CD4-positive, alpha-beta memory T cell (primary cell): ENCODE measurements around the gene PRELID3B. TPM values are rescaled to one million over a fixed set of nuclear protein-coding genes. Genes with fewer than 3 reads are reported as not detected.

Experiments
- CTCF ChIA-PET: fragments of 350-600 bp; sonication (Branson Sonifier 250); formaldehyde crosslinking; loops from one replicate; lab custom pipeline; 2021; ENCODE audit warnings: inconsistent platforms; ENCODE audit not compliant: partially characterized antibody; lab: Charles Lee
- POLR2A ChIA-PET: fragments of 350-600 bp; sonication (Branson Sonifier 250); formaldehyde crosslinking; loops from one replicate; lab custom pipeline; 2021; ENCODE audit not compliant: partially characterized antibody; lab: Charles Lee
- DNase-seq, 5 donors: peaks; one replicate each; pipeline versions ENCODE4 v3.0.0 to v3.0.0-alpha.2; 2020 to 2022; ENCODE audit warnings: mixed read lengths in 1 of 5
- H3K27ac ChIP-seq: one replicate; pipeline ENCODE4 v1.7.0; 2013; ENCODE audit warnings: low read depth, low read length
- H3K27me3 ChIP-seq: 2 replicates; pipeline ENCODE4 v1.7.0; 2013; ENCODE audit warnings: mild to moderate bottlenecking, low read length, moderate library complexity; ENCODE audit not compliant: insufficient read depth
- H3K36me3 ChIP-seq: 2 replicates; pipeline ENCODE4 v1.7.0; 2013; ENCODE audit warnings: mild to moderate bottlenecking, low read length, moderate library complexity; ENCODE audit not compliant: insufficient read depth
- H3K4me1 ChIP-seq: 2 replicates; pipeline ENCODE4 v1.7.0; 2013; ENCODE audit warnings: mild to moderate bottlenecking, low read length, moderate library complexity; ENCODE audit not compliant: insufficient read depth
- H3K4me3 ChIP-seq, 2 donors: one replicate each; pipeline ENCODE4 v1.7.0; 2013; ENCODE audit warnings: low read length in 2 of 2, mild to moderate bottlenecking in 1 of 2
- H3K9me3 ChIP-seq, 2 donors: one replicate each; pipeline ENCODE4 v1.7.0; 2013; ENCODE audit warnings: low read length in 2 of 2, control low read depth in 1 of 2; ENCODE audit not compliant: control insufficient read depth in 1 of 2
- H3K27ac Mint-ChIP-seq, 7 donors: one replicate each; pipeline ENCODE4 v1.8.0; 2020 to 2021; ENCODE audit warnings: mixed read lengths in 7 of 7, mild to moderate bottlenecking in 6 of 7, inconsistent platforms in 3 of 7, moderate library complexity in 3 of 7
- H3K27me3 Mint-ChIP-seq, 2 donors: one replicate each; pipeline ENCODE4 v1.8.0; 2020 to 2021; ENCODE audit warnings: mixed read lengths in 2 of 2
- H3K36me3 Mint-ChIP-seq, 2 donors: one replicate each; pipeline ENCODE4 v1.8.0; 2020 to 2021; ENCODE audit warnings: mixed read lengths in 2 of 2, inconsistent platforms in 1 of 2, mild to moderate bottlenecking in 1 of 2
- H3K4me1 Mint-ChIP-seq, 4 donors: one replicate each; pipeline ENCODE4 v1.8.0; 2020 to 2021; ENCODE audit warnings: mixed read lengths in 4 of 4, mild to moderate bottlenecking in 1 of 4
- H3K4me3 Mint-ChIP-seq, 8 donors: one replicate each; pipeline ENCODE4 v1.8.0; 2020 to 2021; ENCODE audit warnings: mixed read lengths in 8 of 8, mild to moderate bottlenecking in 7 of 8, moderate library complexity in 6 of 8, inconsistent platforms in 3 of 8
- H3K9me3 Mint-ChIP-seq, 8 donors: one replicate each; pipeline ENCODE4 v1.8.0; 2020 to 2021; ENCODE audit warnings: mixed read lengths in 8 of 8, mild to moderate bottlenecking in 5 of 8, inconsistent platforms in 3 of 8, moderate library complexity in 1 of 8
- intact Hi-C: fragments of 100-400 bp; cut with micrococcal nuclease; formaldehyde crosslinking; loops from one replicate; pipeline ENCODE4 v1.15.1; 2023
- polyA plus RNA-seq, 2 donors: library from polyadenylated mRNA; unstranded; fragments of 300-500 nt; fragmentation: Illumina TruSeq; gene quantifications; one replicate each; pipeline ENCODE4 v1.2.3, GENCODE V29; 2021
- total RNA-seq, 2 experiments: library from RNA; stranded (reverse); gene quantifications; one replicate each; pipeline ENCODE4 v1.2.3, GENCODE V29; 2021

PRELID3B gene
- total and polyA plus RNA-seq, 4 experiments from 2014 or later: 35.7 to 54.7 (median 50.2) TPM

DNA sequence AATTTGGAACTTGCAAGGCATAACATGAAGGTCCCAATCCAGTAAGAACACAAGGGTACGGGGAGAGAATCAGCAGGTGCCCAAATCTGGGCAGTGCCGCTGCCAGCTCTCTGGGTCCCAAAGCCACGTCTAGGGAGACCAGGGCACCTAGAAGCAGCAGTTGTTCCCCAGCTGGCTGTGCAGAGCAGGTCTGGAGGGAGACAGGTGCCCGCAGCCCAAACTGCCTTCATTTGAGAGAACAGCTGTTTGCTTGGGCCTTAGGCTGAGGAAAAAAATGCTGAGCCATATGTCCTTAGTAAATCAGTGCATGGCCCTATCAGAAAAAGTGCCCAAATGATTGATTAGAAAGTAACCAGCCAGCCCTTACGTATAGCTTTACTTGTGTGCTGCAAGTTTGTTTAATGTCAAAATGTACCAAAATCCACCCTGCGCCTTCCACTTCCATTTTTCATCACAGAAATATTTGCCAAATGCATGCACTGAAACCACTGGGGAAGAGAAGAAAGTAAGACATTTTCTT is 9.1 kb upstream of the PRELID3B start:
- Histone ChIP-seq H3K4me1 (no peaks in the 10 kb centered on the region), H3K4me3 (no peak overlapping the region), H3K27ac (no peak overlapping the region), H3K27me3 (no peaks in the 10 kb centered on the region), H3K36me3 (no peaks in the 10 kb centered on the region), H3K9me3 (no peaks in the 10 kb centered on the region)
- CTCF ChIA-PET: no interaction called here
- no peak overlapping the region for H3K27ac Mint-ChIP-seq
- peaks cover 6 to 12% (median 9%) of the 10 kb centered on the region in 4 donors for H3K4me1 Mint-ChIP-seq
- DNase-seq: no peak
- no peak overlapping the region for H3K4me3 Mint-ChIP-seq
- H3K36me3 Mint-ChIP-seq: no peaks in the 10 kb centered on the region
- H3K9me3 Mint-ChIP-seq: peaks cover 0 to 3% (median 0%) of the 10 kb centered on the region in 8 donors
- intact Hi-C loops: no loop called here
- POLR2A ChIA-PET: no interaction called here
- peaks cover 4 to 22% of the 10 kb centered on the region in 2 donors for H3K27me3 Mint-ChIP-seq

- POLR2A ChIA-PET: no interaction called here
These were observed 7.9 kb upstream of the PRELID3B start for GRCh38 chr20:59050437-59050836.

GRCh38 chr20:59048681-59049030 is 6.1 kb upstream of the PRELID3B start:
- H3K9me3 Mint-ChIP-seq: peaks cover 0 to 2% (median 0%) of the 10 kb centered on the region in 8 donors
- no peak for DNase-seq
- H3K27ac ChIP-seq: no peak overlapping the region
- H3K9me3 ChIP-seq: no peaks in the 10 kb centered on the region
- H3K4me3 ChIP-seq: no peak overlapping the region
- H3K4me3 Mint-ChIP-seq: no peak overlapping the region
- no peaks in the 10 kb centered on the region for H3K36me3 Mint-ChIP-seq
- ChIA-PET POLR2A (no interaction called here), CTCF (no interaction called here)
- H3K27me3 Mint-ChIP-seq: peaks cover 0 to 15% of the 10 kb centered on the region in 2 donors
- H3K36me3 ChIP-seq: no peaks in the 10 kb centered on the region
- no peaks in the 10 kb centered on the region for H3K27me3 ChIP-seq
- H3K4me1 ChIP-seq: peaks cover 3% of the 10 kb centered on the region
- intact Hi-C loops: no loop called here
- H3K27ac Mint-ChIP-seq: no peak overlapping the region
- H3K4me1 Mint-ChIP-seq: peaks cover 12 to 27% (median 15%) of the 10 kb centered on the region in 4 donors

More at GRCh38 chr20:59050437-59050836, 7.9 kb upstream of the PRELID3B start:
- CTCF ChIA-PET: interaction anchor here (0.9 kb wide), 1 partner anchor 79 kb away, joined by 3 read pairs; no protein-coding TSS in a partner anchor
- Histone ChIP-seq H3K27me3 (no peaks in the 10 kb centered on the region), H3K36me3 (no peaks in the 10 kb centered on the region), H3K4me3 (no peak overlapping the region), H3K4me1 (no peaks in the 10 kb centered on the region), H3K9me3 (no peaks in the 10 kb centered on the region), H3K27ac (no peak overlapping the region)
- no peak overlapping the region for H3K27ac Mint-ChIP-seq
- intact Hi-C loops: no loop called here
- DNase-seq: no peak
- H3K36me3 Mint-ChIP-seq: no peaks in the 10 kb centered on the region
- H3K4me1 Mint-ChIP-seq: peaks cover 6 to 12% (median 9%) of the 10 kb centered on the region in 4 donors
- H3K27me3 Mint-ChIP-seq: peaks cover 2 to 22% of the 10 kb centered on the region in 2 donors
- H3K4me3 Mint-ChIP-seq: no peak overlapping the region
- peaks cover 0 to 2% (median 0%) of the 10 kb centered on the region in 8 donors for H3K9me3 Mint-ChIP-seq

DNA sequence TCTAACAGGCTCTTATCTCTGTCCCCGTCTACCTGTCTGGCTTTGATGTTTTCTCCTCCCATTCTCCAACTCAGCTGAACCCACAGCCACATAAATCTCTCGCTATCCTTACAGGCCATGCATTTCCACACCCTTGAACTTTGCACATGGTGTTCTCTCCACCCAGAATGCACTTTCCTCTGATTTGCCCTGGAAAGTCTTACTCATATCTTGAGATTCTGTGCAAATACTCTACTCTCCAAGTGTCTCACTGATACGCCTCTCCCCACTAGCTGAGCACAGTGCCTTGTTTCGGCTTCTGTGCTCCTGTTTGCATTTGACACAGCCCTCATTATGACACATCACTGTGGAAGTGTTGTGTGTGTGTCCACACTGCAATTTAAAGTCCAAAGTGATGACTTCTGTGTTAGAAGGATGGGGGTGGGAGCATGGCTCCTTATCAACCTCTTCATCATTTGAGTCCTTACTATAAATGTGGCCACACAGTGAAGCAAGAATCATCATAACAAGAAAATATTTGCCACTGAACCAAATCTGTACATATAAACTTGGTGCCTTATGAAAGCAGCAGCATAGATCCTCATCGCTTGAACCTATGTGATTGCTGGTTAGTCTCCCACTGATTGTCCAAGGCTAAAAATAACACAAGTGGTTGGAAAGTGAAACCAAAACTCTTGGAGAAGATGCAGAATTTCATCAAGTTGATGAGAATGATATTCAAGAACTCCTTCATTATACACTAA is 5.5 kb upstream of the PRELID3B start:
- no peak for DNase-seq
- Mint-ChIP-seq H3K36me3 (no peaks in the 10 kb centered on the region), H3K4me1 (peaks cover 15 to 32% (median 20%) of the 10 kb centered on the region in 4 donors), H3K9me3 (peaks cover 0 to 2% (median 0%) of the 10 kb centered on the region in 8 donors), H3K27ac (no peak overlapping the region), H3K4me3 (peak overlapping the region in 3 of 8 donors; percentile 0 to 31 (median 9)), H3K27me3 (peaks cover 0 to 10% of the 10 kb centered on the region in 2 donors)
- H3K27me3 ChIP-seq: no peaks in the 10 kb centered on the region
- no peaks in the 10 kb centered on the region for H3K9me3 ChIP-seq
- H3K4me1 ChIP-seq: peaks cover 9% of the 10 kb centered on the region
- POLR2A ChIA-PET: no interaction called here
- H3K36me3 ChIP-seq: no peaks in the 10 kb centered on the region
- H3K27ac ChIP-seq: no peak overlapping the region
- CTCF ChIA-PET: no interaction called here
- H3K4me3 ChIP-seq: no peak overlapping the region
- intact Hi-C loops: no loop called here

- no peak for DNase-seq
- intact Hi-C loops: no loop called here
- no peak overlapping the region for H3K4me3 ChIP-seq
- Mint-ChIP-seq H3K36me3 (no peaks in the 10 kb centered on the region), H3K4me1 (peaks cover 15 to 38% (median 23%) of the 10 kb centered on the region in 4 donors), H3K9me3 (peaks cover 0 to 2% (median 0%) of the 10 kb centered on the region in 8 donors), H3K4me3 (peak overlapping the region in 1 of 8 donors; percentile 11), H3K27me3 (peaks cover 0 to 6% of the 10 kb centered on the region in 2 donors), H3K27ac (no peak overlapping the region)
- H3K27ac ChIP-seq: no peak overlapping the region
- no peaks in the 10 kb centered on the region for H3K36me3 ChIP-seq
- H3K4me1 ChIP-seq: peaks cover 13% of the 10 kb centered on the region
- ChIA-PET CTCF (interaction anchor here (1.6 kb wide), 1 partner anchor 8 kb away, joined by 4 read pairs; no protein-coding TSS in a partner anchor), POLR2A (interaction anchor here (1.9 kb wide), 1 partner anchor 15 kb away, joined by 4 read pairs; no protein-coding TSS in a partner anchor)
- no peaks in the 10 kb centered on the region for H3K9me3 ChIP-seq
- H3K27me3 ChIP-seq: no peaks in the 10 kb centered on the region
These were observed 4.3 kb upstream of the PRELID3B start for GRCh38 chr20:59046862-59047261.

GRCh38 chr20:59044796-59045195 is 2.2 kb upstream of the PRELID3B start:
- Histone ChIP-seq H3K27me3 (no peaks in the 10 kb centered on the region), H3K27ac (no peak overlapping the region), H3K4me3 (no peak overlapping the region), H3K4me1 (peaks cover 34% of the 10 kb centered on the region), H3K9me3 (no peaks in the 10 kb centered on the region), H3K36me3 (no peaks in the 10 kb centered on the region)
- POLR2A ChIA-PET: no interaction called here
- intact Hi-C loops: loop anchor here (5.0 kb wide), 1 partner anchor 78 kb away; no protein-coding TSS in a partner anchor
- peaks cover 0 to 4% of the 10 kb centered on the region in 2 donors for H3K36me3 Mint-ChIP-seq
- no peak for DNase-seq
- H3K27ac Mint-ChIP-seq: peak overlapping the region in 5 of 7 donors; percentile 75 to 97 (median 91)
- peaks cover 0 to 2% (median 0%) of the 10 kb centered on the region in 8 donors for H3K9me3 Mint-ChIP-seq
- CTCF ChIA-PET: no interaction called here
- H3K4me1 Mint-ChIP-seq: peaks cover 27 to 59% (median 41%) of the 10 kb centered on the region in 4 donors
- peak overlapping the region in 1 of 8 donors; percentile 20 for H3K4me3 Mint-ChIP-seq
- H3K27me3 Mint-ChIP-seq: no peaks in the 10 kb centered on the region

DNA sequence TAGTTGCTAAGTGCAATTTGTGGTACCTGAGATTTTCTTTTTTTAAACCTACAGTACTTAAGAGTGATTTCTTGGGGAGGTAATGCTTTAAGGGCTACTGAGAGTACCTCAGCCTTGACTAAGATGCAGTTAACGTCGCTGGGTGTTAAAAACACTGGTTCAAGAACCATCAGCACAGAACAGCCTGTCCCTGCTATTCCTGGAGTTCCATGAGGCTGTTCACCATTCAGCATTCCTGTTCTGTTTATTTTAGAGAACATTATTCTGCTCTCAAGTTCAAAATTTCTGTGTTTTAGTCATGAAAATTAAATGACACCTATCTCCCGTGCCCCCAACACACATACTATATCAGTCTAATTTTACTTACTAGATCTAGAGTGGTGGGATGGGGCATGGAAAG is 1.7 kb upstream of the PRELID3B start:
- Histone ChIP-seq H3K27ac (no peak overlapping the region), H3K4me1 (peaks cover 39% of the 10 kb centered on the region), H3K27me3 (no peaks in the 10 kb centered on the region), H3K4me3 (no peak overlapping the region), H3K36me3 (no peaks in the 10 kb centered on the region), H3K9me3 (no peaks in the 10 kb centered on the region)
- peaks cover 30 to 64% (median 46%) of the 10 kb centered on the region in 4 donors for H3K4me1 Mint-ChIP-seq
- peak overlapping the region in 1 of 8 donors; percentile 49 for H3K4me3 Mint-ChIP-seq
- intact Hi-C loops: loop anchor here (5.0 kb wide), 1 partner anchor 78 kb away; no protein-coding TSS in a partner anchor
- POLR2A ChIA-PET: interaction anchor here (1.0 to 4.9 kb wide), 3 partner anchors 12 to 155 kb away, joined by 4 to 104 read pairs (median 19); partner anchors contain the start of gene ATP5F1E
- DNase-seq: no peak
- CTCF ChIA-PET: interaction anchor here (2.1 to 2.2 kb wide), 2 partner anchors 11 to 178 kb away, joined by 9 to 12 read pairs; no protein-coding TSS in a partner anchor
- peaks cover 0 to 2% (median 0%) of the 10 kb centered on the region in 8 donors for H3K9me3 Mint-ChIP-seq
- no peaks in the 10 kb centered on the region for H3K27me3 Mint-ChIP-seq
- peaks cover 0 to 4% of the 10 kb centered on the region in 2 donors for H3K36me3 Mint-ChIP-seq
- H3K27ac Mint-ChIP-seq: peak overlapping the region in 4 of 7 donors; percentile 91 to 97 (median 95)
